GDM1 (cell line): ENCODE data around the gene GFAP.
A peak's percentile ranks its signal among the peaks of the same experiment; 100 is the strongest.

Experiments
- DNase-seq: peaks from one replicate; lab custom pipeline; 2025; lab: John Stamatoyannopoulos, UW

GFAP gene

DNA sequence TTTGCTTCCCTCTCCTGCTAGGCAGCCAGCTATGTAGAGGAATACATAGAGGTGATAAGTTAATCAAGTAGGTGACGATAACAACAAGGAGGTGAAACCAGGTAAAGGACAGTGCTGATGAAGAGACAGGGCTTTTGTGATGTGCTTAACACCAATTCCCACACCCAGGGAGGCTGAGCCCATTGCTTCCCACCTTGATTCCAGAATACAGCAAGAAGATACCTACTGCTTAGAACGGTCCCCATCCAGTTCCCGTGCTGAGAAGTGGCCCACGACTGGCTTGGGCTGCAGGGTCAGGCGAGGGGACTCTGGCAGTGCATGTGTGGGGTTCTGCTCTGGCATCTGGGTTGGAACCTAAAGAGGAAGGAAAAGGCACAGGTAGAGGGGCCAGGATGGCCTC lies 16.1 kb upstream of the GFAP start:
- no peak for DNase-seq

DNA sequence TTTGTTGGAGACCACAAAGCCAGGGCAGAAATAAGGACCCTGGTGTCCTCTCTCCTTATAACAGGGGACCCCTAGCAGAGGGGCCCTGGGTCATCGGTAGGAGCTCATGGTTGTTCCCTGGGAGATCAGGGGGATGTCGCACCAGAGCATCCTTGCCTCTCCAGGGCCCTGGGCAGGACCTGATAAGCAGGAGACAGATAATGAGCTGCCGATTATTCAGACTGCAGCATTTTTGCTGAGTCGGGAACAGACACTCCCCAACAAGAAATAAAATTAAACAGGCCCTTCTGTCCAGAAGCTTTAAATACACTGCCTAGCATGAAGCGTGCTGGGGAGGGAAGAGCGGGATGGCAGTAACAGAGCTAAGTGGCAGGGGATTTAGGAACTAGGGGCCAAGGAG lies 15.4 kb upstream of the GFAP start:
- DNase-seq, result no peak

DNA sequence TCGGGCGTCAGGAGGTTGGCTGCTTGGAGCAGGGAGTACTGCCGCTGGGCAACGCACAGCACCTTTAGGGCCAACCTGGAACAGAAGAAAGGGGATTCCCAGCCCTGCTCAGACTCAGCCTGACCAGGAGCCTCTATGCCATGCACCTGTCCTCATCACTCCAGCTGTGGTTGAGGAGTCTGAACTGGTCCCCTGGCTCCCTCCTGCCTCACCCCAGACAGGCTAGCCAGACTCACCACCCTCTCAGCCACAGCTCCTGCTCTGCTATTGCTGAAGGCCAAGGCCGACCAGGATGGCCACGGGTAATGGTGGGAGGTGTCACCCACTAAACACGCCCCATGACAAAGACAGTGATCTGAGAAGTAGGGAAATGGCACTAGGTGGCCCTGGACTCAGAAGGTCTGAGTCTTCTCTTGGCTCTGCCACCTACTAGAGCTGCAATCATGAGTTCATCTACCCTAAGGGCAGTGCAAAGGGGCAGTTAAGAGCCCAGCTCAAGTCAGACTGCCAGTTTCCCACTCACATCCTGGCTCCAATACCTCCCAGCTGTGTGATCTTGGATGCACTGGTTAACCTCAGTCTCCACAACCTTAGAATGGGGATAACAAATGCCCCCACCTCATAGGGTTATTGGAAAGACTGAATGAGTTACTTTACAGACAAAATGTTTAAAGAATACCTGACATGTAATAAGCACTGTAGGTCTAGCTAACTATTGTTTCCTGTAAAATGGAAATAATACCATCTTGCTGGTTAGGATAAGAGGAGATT lies 13.8 kb upstream of the GFAP start:
- DNase-seq, result no peak

DNA sequence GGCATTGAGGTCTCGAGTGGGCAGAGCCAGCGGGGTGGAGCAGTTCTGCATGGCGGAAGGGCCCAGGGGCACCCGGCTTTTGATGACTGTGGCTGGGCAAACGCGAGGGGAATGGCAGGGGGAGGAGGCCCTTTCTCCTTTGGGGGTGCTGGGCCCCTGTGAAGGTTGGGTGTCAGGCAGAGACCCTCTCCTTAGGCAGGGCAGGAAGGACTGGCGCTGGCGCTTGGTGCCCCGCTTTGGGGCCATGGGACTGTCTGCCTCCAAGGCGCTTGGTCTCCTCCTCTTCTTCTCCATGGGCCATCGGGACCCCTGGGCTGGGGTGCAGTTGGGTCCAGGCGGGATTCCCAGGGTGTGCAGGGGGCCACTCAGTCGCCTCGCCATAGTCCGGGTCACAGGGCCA lies 12.8 kb upstream of the GFAP start:
- DNase-seq, result no peak

DNA sequence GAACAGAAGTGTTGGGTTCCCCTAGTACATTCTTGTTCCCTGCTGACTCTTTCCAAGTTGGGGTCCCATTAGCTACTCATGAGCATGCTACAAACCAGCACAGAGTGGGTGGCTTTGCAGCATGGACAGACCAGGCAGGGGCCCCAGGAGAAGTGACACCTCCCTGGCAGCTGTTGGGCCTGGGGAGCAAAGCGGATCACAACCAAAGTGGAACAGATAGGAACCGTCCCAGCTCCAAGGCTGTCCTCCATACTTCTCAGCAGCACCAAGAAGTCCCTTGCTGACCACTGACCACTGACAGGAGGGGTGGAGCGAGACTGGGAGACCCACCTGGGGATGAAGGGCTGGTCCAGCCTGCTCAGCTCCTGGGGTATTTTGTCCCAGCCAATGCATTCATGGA lies 12.4 kb upstream of the GFAP start:
- no peak for DNase-seq

DNA sequence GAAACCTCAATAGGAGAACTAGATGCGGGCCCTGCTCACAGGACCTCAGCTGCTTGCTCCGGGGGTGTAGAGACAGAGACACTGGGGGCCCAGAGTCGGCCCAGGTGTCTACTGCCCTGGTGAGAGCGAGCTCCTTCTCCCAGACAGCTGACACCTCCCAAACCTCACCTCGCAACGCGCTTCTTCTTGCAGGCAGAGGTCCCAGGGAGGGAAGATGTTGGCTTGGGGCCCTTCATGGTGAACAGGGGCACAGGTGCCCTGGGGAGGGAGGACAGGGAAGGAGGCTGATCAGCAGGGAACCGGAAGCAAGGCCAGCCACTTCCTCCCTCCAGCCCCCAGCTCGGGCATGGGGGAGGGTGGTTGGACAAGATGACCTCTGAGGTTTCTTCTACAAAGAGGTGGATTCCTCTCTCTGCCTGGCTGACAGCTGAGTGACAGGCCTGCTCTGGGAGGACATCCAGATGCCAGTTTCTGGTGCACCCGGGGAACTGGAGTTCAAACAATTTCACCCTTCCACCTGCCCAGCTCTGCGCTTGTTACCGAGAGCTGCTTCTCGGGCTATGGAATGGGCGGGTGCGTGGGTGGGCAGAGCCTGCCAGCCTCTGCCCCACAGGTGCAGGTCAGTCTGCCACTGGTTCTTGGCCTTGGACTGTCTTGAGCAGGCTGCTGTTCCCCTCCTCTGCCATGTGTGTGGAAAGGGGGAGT lies 11.7 kb upstream of the GFAP start:
- DNase-seq, result no peak

DNA sequence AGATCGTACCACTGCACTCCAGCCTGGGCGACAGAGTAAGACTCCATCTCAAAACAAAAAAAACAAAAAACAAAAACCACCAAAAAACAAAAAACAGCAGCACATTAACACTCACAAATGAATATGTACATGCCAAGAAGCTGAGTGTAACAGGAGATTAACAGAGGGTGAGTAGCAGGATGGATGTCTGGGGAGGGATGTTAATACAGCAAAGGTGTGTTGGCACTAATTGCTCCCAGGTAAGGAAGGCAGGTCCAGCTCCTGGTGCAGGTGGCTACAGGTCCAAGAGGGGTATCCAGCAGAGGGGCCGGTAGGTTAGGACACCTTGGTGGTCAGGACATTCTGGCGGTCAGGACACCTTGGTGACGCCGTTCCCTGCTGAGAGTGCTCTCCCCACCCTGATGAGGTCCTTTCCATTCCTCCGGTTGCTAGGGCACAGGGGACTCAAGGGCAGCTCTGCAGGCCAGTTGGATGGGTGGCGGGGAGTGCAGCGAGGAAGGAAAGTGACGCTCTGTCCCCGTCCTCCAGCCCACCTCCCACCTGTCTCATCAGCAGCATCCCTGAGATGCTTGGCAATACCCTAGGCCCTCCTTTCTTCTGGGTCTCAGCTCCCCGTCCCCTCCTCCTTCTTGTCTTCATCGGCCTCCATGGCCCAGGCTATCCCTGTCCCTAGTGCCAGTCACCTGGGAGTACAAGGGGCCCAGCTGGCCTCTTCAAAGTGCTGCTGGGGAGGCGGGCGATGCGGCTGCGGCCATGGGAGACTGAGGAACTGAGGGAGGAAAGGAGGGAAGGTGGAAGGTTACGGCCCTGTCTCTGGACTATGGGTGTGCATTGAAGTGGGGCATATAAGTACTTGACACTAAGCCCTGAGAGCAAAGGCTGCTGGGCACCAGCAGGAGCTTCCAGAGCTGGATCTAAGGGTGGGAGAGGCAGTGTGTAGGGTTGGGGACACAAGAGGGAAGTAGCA lies 10.7 kb upstream of the GFAP start:
- no peak for DNase-seq

DNA sequence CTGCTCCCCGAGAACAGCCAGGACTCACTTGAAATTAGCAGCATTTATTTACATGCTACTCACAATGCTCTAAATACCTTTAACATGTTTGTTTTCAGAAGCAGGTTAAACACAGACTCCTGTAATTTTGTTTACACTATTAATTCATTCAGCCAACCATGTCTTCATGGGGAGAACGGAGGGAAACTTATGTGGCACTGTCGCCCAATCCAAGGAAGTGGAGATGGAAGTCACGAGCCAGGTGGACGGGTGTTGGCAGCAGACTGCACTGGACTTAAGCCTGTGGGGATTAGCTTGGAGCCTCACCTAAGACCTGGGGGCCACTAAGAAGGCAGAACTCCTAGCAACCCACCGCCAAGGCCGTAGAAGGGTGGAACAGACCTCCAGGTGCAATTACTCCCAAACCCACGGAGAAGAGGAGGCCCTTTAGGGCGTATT lies 8.8 kb upstream of the GFAP start:
- no peak for DNase-seq

DNA sequence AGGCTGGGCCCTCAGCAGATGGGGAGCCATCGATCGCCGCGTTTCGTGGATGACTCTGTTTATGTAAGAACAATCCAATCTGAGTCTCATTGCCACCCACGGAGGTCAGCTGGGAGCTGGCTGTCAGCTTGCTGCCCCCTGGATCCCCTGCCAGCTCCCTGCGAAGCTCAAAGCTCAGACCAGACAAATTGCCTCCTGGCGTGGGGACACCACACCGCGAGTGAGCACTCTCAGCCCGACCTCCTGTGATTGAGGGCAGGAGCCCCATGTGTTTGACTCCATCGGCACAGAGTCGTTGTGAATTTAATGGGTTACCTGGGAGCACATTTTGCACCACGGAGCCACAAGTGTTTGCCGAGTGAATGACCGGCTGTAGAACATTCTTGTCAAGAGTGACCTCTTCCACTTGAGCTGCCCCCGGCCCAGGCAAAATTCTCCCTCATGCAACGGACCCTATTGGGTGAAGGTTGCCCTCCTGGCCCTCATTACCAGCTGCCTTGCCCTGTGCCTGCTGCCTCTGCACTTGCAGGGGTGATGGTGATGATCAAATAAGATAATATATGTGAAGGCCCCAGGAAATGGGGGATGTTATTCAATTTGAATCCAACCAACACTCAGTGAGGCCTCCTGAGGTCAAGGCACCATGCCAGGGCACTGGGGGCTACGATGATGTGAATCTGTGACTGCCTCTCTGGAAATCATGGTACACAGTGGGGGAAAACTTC lies 7.6 kb upstream of the GFAP start:
- DNase-seq, result no peak

DNA sequence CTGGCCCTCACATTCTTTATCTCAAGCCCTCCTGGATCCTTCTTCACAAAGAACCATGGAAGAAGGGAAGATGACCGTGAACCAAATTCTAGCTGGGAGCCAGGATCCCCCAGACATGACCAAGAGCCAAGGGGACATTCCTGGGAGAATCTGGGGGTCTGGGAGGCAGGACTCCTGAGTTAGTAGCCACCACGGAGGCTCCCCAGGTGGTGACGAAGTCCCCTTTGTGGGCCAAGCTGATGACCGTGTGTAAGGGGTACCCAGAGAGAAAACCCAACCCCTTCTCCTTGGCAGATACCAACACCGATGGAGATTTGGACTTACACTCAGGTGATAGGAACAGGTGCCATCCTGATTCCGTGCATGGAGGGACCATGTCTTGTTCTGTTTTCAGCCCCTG lies 6.8 kb upstream of the GFAP start:
- no peak for DNase-seq

DNA sequence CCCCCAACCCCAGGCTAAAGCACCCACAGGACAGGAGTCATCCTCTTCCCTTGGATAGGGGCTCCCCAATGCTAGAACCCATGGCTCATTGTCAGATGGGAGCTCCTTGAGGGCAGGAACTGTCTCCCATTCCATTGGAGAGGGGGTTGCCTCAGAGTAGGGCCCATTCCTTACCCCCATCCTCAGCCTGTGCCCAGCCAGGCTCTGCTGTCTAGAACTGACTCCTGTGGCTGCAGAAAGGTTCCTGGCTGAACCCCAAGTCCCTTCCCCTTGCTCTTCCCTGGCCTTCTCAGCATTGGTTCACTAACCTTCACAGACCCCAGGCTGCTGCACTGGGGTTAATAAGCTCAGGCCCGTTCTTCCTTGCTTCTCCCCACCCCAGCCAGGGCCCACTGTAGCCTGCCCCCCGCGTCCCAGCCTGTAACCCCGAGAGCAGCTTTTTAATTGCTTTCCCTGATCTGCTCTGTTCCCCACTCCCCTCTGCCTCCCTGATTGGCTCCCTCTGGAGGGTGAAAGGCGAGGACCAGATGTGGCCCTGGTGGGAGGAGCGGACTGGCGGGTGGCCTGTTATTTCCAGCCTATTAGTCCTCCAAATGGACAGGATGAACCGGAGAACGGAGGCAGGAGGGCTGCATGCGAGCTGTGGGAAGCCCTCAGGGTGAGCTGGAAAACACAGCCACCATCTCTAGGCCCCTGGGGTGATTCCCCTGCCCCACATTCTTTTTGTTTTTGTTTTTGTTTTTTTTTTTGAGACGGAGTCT lies 6.0 kb upstream of the GFAP start:
- no peak for DNase-seq

DNA sequence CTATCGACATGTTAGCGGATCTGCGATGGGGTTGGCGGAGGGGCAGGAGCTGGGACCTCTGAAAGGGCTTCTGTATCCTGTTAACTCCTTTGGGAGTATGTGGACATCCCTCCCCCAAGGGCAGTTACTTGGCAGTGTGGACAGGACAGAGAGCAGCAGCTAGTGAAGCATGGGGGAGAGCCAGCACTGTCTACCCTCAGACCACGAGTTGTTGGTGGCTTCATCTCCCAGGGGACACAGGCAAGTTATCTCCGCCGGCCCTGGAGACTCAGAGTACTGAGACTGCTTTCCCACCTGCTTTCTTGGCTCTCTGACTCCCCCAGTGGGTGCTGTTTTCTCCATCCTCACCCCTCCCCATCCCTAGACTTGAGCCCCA lies 5.3 kb upstream of the GFAP start:
- no peak for DNase-seq

DNA sequence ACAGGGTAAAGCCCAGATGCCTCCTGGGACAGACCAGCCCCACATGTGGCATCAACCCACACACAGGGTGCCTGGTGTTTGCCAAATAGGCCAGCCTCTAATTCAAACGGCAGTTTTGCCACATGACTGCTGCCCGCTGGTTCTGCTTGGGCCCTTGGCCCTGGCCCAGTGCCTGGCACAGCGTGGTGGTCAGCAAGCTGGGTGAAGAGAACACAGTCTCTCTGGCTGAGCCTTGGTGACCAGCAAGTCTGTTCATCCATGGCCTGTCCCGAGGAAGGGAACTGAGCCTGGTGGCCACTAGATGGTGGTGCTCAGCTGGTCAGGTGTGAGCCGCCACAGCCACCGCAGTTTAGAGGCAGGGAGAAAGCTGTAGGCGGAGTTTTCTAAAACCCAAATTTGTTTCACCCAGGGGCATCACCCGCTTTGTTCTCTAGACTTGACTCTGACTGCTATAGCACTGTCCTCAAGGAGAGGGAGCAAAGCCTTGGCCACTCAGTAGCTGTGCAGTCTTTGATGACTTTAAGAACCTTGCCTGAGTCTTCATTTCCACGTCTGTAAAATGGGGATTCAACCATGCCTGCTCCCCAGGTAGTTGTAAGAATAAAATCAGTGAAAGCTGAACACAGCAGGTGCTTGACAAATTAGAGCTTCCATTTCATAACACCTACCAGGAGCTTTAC lies 4.7 kb upstream of the GFAP start:
- peak; percentile 41 for DNase-seq

DNA sequence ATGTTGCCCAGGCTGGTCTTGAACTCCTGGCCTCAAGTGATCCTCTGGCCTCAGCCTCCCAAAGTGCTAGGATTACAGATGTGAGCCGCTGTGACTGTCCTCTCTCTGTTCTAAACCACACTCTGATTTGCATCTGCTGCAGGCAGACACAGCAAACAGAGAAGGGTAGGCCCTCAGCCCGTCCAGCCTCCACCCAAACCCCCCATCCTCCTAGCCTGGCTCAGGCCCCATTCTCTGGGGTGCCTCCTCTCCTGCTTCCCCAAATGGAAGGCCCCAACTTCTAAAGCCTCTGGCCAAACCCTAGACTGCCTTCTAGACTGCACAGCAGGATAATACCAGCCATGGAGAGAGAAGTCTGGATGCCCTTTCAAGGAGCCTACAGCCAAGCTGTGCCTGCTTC lies 4.1 kb upstream of the GFAP start:
- no peak for DNase-seq

DNA sequence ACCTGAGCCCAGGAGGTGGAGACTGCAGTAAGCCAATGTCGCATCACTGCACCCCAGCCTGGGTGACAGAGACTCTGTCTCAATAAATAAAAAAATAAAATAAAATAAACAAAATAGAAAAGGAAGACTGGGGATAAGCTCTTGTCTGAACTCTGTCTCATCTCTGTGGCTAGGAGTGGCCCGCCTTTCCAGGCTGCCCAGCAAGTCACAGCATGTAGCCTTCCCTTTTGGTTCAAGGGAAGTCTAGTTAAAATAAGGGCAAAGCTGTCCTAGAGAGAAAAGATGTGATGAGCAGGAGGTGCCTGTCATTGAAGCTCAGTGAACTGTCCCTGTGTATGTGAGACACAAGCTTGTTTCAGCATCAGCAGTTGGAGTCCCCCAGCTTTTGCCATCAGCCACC lies 2.7 kb upstream of the GFAP start:
- no peak for DNase-seq

DNA sequence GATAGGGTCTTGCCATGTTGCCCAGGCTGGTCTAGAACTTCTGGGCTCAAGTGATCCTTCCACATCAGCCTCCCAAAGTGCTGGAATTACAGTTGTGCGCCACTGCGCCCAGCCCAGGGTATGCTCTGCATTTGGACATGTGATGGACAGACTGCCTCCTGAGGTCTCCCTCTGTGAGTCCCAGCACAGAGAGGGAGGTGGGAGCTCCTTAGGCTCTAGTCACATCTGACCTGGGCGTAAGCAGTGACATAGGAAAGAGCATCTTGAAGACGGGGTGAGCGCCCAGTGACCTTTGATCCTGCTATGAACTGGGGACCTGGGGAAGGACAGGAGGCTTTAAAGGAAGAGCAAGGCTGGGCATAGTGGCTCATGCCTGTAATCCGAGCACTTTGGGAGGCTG lies 2.2 kb upstream of the GFAP start:
- DNase-seq, result no peak

DNA sequence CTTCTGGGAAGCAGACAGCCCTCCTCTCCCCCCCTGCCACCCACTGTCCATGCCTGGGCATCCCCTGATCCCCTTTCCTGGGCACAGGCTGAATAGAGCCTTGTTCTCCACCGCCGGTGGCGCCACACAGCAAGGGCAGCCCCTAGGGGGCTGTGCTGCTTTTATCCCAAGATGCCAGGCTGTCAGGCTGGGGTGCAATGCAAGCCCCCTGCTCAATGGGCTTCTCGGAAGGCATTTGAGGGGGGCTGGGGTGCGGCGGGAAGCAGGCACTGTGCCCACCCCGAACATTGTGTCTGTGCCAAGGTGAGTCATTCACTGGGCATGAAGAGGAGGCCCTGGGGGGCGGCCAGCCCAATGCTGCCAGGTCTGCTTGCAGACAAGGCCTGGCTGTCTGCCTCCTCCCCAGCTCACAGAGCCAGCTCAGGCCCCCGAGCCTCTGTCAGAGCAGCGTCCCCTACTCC lies 1.5 kb upstream of the GFAP start:
- no peak for DNase-seq

DNA sequence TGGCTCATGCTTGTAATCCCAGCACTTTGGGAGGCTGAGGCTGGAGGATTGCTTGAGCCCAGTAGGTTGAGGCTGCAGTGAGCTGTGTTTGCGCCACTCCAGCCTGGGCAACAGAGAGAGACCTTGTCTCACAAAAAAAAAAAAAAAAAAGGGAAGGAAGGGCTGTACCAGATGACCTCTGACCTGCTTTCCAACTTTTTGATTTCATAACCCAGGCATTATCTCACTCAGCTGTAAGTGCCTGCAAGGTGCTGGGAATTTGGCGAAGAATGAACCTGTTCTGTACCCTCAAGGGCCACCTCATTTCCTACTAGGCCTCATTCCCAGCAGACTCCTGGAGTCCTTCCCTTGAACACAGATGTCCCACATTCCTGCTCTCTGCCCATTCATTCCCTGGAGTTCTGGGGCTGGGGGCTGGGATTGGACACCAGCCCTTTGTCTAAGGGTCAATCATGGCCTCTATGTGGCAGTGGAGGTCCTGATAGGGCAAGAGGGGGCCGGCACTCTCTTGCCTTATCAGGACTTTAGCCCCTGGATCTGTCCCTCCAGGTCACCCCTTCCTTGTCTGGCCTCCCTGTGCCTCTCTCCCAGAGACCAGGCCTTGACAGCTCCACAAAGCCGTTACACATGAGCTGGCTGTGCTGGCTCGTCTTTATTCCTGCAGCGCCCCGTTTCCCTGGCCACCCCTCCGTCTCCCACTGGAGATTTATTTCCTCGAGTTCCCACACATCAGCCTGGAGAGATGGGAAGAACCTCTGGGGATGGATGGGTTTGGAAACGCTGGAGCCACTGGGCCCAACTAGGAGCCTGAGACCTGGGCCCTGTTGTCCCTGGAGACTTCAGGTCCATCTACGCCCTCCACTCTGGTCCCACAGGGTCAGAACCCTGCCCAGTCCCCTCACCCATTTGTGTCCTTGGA lies 821 bp upstream of the GFAP start:
- no peak for DNase-seq

DNA sequence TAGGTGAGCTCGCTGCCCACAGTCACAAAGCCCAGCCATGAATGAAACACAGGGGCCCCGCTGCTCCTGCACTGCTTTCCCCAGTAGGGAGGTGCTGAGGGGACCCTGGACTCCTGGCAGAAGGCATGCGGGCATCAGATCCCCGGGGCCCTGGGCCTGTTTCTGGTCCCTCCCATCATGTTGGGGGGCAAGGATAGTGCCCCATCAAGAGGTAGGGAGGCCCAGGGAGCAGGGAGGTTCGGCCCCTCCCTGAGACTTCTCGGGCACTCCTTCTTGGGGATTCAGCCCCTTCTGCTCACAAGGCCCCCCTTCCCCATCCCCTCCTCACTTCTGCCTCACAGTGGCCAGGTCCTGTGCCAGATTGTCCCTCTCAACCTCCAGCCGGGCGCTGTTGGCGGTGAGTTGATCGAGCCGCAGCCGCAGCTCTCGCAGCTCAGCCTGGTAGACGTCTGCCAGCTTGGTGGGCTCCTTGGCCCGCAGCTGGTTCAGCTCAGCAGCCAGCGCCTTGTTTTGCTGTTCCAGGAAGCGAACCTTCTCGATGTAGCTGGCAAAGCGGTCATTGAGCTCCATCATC lies 515 bp downstream of the GFAP start:
- DNase-seq, result no peak
